Uterus (tissue), 2 donors: ENCODE results near the gene STXBP4.

Experiments used
- CTCF ChIP-seq, 4 experiments: fragments of 200-600 bp in 2 of 4; fragments of 450-650 bp in 2 of 4; sonication (generic) in 2 of 4; IDR thresholded peaks; one replicate each; pipeline ENCODE4 v1.5.1; 2016 to 2019; ENCODE audit warnings: antibody characterized with exemption in 4 of 4, mild to moderate bottlenecking in 2 of 4, moderate library complexity in 1 of 4
- POLR2A ChIP-seq, 2 donors: fragments of 450-650 bp; IDR thresholded peaks; one replicate each; pipeline ENCODE4 v1.6.1; 2016; ENCODE audit warnings: antibody characterized with exemption in 2 of 2, mild to moderate bottlenecking in 1 of 2, moderate library complexity in 1 of 2

DNA sequence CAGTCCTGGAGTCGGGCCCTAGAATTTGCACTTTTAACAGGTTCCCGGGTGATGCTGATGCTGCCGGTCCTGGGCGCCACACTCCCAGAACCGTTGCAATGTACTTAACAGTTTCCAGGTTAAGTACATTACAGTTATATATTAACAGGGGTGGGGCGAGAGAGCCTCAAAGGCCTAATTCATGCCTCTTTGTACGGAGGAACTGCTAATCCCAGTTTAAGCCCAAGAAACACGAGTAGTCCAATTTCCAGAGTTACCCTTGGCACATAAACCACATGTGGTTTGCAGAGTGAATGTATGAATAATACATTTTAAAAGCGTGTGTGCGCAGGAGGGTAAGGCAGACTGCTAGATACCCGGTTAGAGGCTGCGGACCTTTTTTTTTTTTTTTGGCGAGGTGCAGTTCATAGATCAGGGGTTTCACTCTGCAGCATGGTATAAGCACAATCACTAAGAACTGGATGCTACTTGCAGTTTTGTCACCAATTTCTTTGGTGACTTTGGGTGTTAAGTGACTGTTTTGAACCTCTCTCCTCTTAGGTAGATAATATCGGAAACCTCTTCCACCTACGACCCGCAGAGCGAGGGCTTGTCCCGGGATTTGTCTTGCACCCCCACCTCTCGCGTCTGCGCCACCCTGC lies 824 bp upstream of the STXBP4 start:
- peak in 1 of 4 experiments; percentile 50 for TF ChIP-seq CTCF (IDR thresholded peaks at IDR 0.05)
- no peak for TF ChIP-seq POLR2A (IDR thresholded peaks at IDR 0.05)
